NOMO-1 treated with dmso at 0.1 percent for 144 hours (cell line): Measurements from ENCODE around the gene VWA2.

Experiments
- DNase-seq: peaks from one replicate; lab custom pipeline; 2025; ENCODE audit not compliant: unreplicated experiment; lab: John Stamatoyannopoulos, UW

Gene VWA2

GRCh38 chr10:114274616-114275453, 35.8 kb downstream of the VWA2 start:
- no peak for DNase-seq

GRCh38 chr10:114276066-114276465, 37.0 kb downstream of the VWA2 start:
- DNase-seq: no peak

GRCh38 chr10:114276671-114277070, 37.6 kb downstream of the VWA2 start:
- DNase-seq: no peak

DNA sequence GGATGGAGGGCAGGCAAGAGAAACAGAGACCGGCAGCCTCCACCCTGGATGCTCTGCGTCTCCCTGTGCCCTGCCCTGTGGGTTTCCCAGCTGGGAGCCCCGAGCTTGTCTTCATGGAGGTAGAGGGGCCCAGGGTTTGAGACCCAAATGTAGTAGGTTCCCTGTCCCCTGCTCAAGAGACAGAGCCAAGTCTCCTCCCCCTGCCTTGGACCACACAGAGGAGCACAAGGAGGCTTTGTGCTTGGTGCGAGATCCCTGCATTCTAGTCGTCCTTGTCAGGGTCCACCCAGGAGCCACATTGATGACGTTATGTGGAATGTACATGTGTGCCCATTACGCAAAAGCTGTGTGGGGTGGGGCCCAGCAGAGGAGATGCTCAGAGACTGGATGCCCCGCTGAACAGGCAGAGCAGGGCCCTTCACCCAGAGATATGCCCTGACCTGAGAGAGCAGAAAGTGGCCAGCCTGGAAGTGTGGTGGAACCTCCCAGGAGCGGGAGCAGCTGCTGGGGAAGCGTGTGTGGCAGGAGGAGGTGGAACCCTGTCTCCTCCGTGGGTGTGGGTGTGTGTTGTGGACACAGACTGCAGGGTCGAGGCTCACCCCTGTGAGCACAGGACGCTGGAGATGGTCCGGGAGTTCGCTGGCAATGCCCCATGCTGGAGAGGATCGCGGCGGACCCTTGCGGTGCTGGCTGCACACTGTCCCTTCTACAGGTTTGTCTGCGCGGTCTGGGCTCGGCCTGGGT, 39.3 kb downstream of the VWA2 start:
- DNase-seq: no peak

GRCh38 chr10:114278884-114279191, 39.8 kb downstream of the VWA2 start:
- DNase-seq: no peak

GRCh38 chr10:114279289-114279688, 40.2 kb downstream of the VWA2 start:
- no peak for DNase-seq

GRCh38 chr10:114279901-114280644, 41.0 kb downstream of the VWA2 start:
- no peak for DNase-seq

DNA sequence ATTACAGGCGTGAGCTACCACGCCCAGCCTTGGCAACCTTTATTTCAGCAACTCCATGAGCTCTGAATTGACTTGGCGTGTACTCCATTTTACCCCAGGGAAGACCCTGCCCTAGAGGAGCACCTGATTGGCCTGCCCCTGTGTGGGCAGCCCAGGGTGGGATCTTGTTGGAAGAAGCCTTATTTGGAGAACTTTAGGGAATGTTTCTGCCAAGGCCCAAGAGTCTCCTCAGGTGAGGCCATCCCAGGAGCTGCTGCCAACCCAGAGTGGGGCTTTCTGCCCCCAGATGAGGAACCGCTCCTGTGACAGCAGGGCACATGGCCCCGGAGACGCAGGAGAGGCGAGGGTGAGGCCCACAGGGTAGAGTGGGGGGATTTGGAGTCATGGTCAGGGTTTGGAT, 42.0 kb downstream of the VWA2 start:
- no peak for DNase-seq

DNA sequence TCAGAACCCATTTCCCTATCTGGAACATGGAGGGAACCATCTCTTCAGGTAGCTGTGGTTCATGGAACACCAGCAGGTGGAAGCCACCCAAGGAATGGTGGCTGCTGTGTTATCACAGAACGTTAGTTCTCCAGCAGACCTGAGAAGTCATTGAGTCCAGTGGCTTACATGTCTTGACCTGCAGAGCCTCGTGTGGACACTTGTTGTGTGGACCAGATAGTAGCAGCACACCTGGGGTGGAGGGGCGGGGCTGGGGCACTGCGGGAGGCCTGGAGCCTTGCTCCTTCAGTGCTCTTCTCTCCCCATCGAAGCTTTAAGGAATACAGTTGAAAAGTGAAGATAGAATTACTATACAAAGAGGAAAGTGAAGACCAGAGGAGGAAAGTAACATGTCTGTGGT, 42.4 kb downstream of the VWA2 start:
- DNase-seq: no peak

- no peak for DNase-seq
Observed at GRCh38 chr10:114282526-114282925, 43.5 kb downstream of the VWA2 start.

DNA sequence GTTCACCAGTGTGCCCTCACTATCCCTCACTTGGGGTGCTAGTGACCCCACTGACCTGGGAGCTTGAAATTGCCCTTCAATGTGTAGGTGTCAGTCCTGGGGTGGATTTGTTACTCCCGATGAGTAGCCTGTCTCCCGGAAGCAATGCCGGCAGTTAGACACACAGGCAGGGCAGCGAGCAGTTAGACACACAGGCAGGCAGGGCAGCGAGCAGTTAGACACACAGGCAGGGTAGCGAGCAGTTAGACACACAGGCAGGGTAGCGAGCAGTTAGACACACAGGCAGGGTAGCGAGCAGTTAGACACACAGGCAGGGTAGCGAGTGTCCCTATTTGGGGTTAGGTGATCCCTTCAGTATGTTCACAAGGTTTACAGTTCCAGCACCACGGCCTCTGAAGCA, 44.0 kb downstream of the VWA2 start:
- no peak for DNase-seq

GRCh38 chr10:114283535-114284234, 44.6 kb downstream of the VWA2 start:
- no peak for DNase-seq

- DNase-seq: no peak
Observed at GRCh38 chr10:114284346-114285071, 45.5 kb downstream of the VWA2 start.

DNA sequence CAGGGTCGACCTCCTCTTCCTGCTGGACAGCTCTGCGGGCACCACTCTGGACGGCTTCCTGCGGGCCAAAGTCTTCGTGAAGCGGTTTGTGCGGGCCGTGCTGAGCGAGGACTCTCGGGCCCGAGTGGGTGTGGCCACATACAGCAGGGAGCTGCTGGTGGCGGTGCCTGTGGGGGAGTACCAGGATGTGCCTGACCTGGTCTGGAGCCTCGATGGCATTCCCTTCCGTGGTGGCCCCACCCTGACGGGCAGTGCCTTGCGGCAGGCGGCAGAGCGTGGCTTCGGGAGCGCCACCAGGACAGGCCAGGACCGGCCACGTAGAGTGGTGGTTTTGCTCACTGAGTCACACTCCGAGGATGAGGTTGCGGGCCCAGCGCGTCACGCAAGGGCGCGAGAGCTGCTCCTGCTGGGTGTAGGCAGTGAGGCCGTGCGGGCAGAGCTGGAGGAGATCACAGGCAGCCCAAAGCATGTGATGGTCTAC, 46.9 kb downstream of the VWA2 start:
- no peak for DNase-seq

GRCh38 chr10:114286921-114287320, 47.9 kb downstream of the VWA2 start:
- no peak for DNase-seq

- DNase-seq: no peak
Observed at GRCh38 chr10:114288424-114289095, 49.5 kb downstream of the VWA2 start.

DNA sequence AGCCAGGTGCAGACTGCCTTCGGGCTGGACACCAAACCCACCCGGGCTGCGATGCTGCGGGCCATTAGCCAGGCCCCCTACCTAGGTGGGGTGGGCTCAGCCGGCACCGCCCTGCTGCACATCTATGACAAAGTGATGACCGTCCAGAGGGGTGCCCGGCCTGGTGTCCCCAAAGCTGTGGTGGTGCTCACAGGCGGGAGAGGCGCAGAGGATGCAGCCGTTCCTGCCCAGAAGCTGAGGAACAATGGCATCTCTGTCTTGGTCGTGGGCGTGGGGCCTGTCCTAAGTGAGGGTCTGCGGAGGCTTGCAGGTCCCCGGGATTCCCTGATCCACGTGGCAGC, 50.0 kb downstream of the VWA2 start:
- no peak for DNase-seq

DNA sequence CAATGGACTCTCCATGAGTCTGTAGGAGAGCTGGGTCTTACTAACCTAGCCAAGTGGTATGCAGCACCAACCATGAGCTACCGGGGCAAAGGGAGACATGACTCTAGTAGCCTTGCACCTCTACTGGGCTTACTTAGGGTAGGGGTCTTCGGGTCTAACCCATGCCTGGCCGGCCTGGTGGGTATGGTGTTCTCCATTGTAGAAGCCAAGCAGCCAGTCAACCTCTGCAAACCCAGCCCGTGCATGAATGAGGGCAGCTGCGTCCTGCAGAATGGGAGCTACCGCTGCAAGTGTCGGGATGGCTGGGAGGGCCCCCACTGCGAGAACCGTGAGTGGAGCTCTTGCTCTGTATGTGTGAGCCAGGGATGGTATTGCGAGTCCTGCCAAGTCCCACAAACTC, 51.0 kb downstream of the VWA2 start:
- DNase-seq: no peak

DNA sequence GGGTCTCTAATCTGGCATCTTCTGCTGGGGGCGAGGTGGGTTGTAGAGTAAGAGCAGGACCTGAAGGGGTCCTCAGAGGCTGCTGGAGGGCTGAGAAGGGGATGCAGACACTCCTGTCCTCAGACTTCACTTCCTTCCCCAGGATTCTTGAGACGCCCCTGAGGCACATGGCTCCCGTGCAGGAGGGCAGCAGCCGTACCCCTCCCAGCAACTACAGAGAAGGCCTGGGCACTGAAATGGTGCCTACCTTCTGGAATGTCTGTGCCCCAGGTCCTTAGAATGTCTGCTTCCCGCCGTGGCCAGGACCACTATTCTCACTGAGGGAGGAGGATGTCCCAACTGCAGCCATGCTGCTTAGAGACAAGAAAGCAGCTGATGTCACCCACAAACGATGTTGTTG, 52.0 kb downstream of the VWA2 start:
- no peak for DNase-seq

- DNase-seq: no peak
Observed at GRCh38 chr10:114291516-114291915, 52.5 kb downstream of the VWA2 start.
